Measurements from ENCODE around the gene HM13. TPM values are rescaled to one million over a fixed set of nuclear protein-coding genes. Genes with fewer than 3 reads are reported as not detected.

Gene HM13
- total and polyA plus RNA-seq, 2 donors (not counting 1 experiment from before 2014, with no cell fraction given): 73.2 to 85.1 TPM

DNA sequence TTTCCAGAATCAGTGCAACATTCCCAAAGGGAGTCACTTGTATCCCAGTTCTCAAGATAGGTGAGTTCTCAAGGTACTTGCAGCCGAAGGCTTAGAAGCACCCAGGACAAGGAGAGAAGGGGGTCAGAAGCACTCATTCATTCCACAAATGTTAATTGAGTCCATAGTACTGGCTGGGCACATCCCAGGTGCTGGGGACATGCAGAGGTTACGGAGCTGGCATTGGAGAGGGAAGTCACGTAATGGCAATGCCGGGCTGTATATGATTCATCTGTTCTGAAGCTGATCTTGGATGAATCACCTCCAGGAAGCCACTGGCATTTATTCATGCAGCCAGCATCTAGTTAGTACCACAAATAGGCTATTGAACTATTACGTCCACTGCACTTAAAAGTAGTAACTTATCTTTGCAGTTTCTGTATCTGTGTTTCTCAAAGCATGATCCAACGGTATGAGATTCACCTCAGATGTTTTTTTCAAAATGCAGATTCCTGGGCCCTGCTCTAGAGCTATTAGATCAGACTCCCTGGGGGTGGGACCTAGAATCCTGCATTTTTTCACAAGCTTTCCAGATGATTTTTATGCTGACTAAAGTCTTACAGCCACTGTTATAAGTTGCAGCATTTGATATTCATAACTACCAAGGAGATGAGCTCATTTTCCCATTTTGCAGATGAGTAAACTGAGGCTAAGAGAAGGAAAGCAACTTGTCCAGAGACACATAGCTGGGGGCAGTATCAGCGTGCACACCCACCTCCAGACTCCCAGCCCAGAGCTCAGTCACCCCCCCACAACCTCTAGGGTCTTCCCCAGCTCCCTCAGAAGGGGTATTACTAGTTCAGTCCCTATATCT lies 46.7 kb downstream of the HM13 start:
- H3K79me2 ChIP-seq (ENCODE audit: control insufficient read depth, insufficient read depth, low read length): no peaks in the 10 kb centered on the region
- intact Hi-C loops (cut with micrococcal nuclease): loop anchor here (1.0 kb wide), 1 partner anchor 51 kb away; no protein-coding TSS in a partner anchor
- WGBS (ENCODE audit: insufficient coverage): 95% methylated on average over 7 of the region's 7 CpGs
- no peak overlapping the region for H3K4me3 ChIP-seq (ENCODE audit: control extremely low read depth in 1 of 5, extremely low read depth in 1 of 5, insufficient read depth in 1 of 5, low read depth in 2 of 5, low read length in 4 of 5)
- no peaks in the 10 kb centered on the region for H3K27me3 Mint-ChIP-seq
- TF ChIP-seq EZH2 (IDR thresholded peaks at IDR 0.05; ENCODE audit: borderline replicate concordance, insufficient read depth, low read depth, low read length, poor library complexity, severe bottlenecking): no peak
- TF ChIP-seq, protein P1, sequence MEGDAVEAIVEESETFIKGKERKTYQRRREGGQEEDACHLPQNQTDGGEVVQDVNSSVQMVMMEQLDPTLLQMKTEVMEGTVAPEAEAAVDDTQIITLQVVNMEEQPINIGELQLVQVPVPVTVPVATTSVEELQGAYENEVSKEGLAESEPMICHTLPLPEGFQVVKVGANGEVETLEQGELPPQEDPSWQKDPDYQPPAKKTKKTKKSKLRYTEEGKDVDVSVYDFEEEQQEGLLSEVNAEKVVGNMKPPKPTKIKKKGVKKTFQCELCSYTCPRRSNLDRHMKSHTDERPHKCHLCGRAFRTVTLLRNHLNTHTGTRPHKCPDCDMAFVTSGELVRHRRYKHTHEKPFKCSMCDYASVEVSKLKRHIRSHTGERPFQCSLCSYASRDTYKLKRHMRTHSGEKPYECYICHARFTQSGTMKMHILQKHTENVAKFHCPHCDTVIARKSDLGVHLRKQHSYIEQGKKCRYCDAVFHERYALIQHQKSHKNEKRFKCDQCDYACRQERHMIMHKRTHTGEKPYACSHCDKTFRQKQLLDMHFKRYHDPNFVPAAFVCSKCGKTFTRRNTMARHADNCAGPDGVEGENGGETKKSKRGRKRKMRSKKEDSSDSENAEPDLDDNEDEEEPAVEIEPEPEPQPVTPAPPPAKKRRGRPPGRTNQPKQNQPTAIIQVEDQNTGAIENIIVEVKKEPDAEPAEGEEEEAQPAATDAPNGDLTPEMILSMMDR (IDR thresholded peaks at IDR 0.05): no peak
- ATAC-seq (ENCODE audit: low read depth) (no peak), DNase-seq (no peak)
- no peaks in the 10 kb centered on the region for H3K9me3 ChIP-seq (ENCODE audit: control extremely low read depth in 1 of 3, control insufficient read depth in 2 of 3, insufficient read depth in 1 of 3, low read length in 2 of 3)
- H4K20me1 ChIP-seq (ENCODE audit: control insufficient read depth, insufficient read depth, low read length, poor library complexity, severe bottlenecking): no peaks in the 10 kb centered on the region
- no peak overlapping the region for H3K27ac Mint-ChIP-seq
- ChIA-PET POLR2A (no interaction called here), CTCF (interaction anchor here (0.6 to 15.1 kb wide), 22 partner anchors 9 to 1334 kb away, joined by 3 to 587 read pairs (median 4); partner anchors contain the start of gene ID1)
- no peak overlapping the region for H3K27ac ChIP-seq (ENCODE audit: low read length in 2 of 2)
- H3K4me1 ChIP-seq (ENCODE audit: control insufficient read depth in 2 of 2, insufficient read depth in 2 of 2, low read length in 2 of 2): no peaks in the 10 kb centered on the region
- H3K4me3 Mint-ChIP-seq: no peak overlapping the region
- H3K9ac ChIP-seq (ENCODE audit: low read length): no peak overlapping the region
- no peaks in the 10 kb centered on the region for H3K9me3 Mint-ChIP-seq (ENCODE audit: insufficient read depth)
- H3K36me3 ChIP-seq (replicated peaks in 1 of 2; ENCODE audit: control extremely low read depth in 1 of 2, control insufficient read depth in 1 of 2, extremely low read depth in 1 of 2, insufficient read depth in 2 of 2, low read length in 1 of 2): peaks cover 10 to 42% of the 10 kb centered on the region in 2 experiments
- H3K27me3 ChIP-seq (replicated peaks in 1 of 4; ENCODE audit: control extremely low read depth in 1 of 4, control insufficient read depth in 3 of 4, insufficient read depth in 4 of 4, low read length in 3 of 4): no peaks in the 10 kb centered on the region
- H3K4me2 ChIP-seq (replicated peaks; ENCODE audit: low read depth, low read length, poor library complexity, severe bottlenecking): no peak overlapping the region
- H3K4me1 Mint-ChIP-seq: no peaks in the 10 kb centered on the region
- no peak overlapping the region for H2AFZ ChIP-seq (ENCODE audit: insufficient read depth, low read depth, low read length, poor library complexity, severe bottlenecking)

DNA sequence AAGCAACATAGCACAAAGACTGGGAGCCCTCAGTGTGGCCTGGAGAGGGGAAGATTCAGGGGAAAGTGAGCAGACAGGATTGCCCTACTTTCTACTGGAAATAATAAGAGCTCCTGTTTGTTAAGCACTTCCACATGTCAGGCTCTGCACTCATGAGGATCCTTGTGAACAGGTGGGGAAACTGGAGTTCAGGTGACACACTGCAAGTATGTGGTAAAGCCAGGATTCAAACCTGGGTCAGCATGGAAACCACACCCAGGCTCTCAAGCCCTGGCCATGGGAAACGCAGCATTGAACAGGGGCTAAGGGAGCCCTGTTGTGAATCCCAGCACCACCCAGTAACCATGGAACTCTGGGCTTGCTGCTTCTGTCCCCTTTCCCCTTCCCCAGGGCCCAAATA lies 48.0 kb downstream of the HM13 start:
- TF ChIP-seq, protein P1 (IDR thresholded peaks at IDR 0.05): no peak
- no peak for TF ChIP-seq EZH2 (IDR thresholded peaks at IDR 0.05; ENCODE audit: borderline replicate concordance, insufficient read depth, low read depth, low read length, poor library complexity, severe bottlenecking)
- H3K9me3 Mint-ChIP-seq (ENCODE audit: insufficient read depth): no peaks in the 10 kb centered on the region
- no peak overlapping the region for H3K27ac ChIP-seq (ENCODE audit: low read length in 2 of 2)
- H3K9ac ChIP-seq (ENCODE audit: low read length): no peak overlapping the region
- no peaks in the 10 kb centered on the region for H3K27me3 ChIP-seq (replicated peaks in 1 of 4; ENCODE audit: control extremely low read depth in 1 of 4, control insufficient read depth in 3 of 4, insufficient read depth in 4 of 4, low read length in 3 of 4)
- no peaks in the 10 kb centered on the region for H3K9me3 ChIP-seq (ENCODE audit: control extremely low read depth in 1 of 3, control insufficient read depth in 2 of 3, insufficient read depth in 1 of 3, low read length in 2 of 3)
- 100% methylated on average over 1 of the region's 1 CpG for WGBS (ENCODE audit: insufficient coverage)
- H4K20me1 ChIP-seq (ENCODE audit: control insufficient read depth, insufficient read depth, low read length, poor library complexity, severe bottlenecking): no peaks in the 10 kb centered on the region
- no peaks in the 10 kb centered on the region for H3K27me3 Mint-ChIP-seq
- H3K4me1 ChIP-seq (ENCODE audit: control insufficient read depth in 2 of 2, insufficient read depth in 2 of 2, low read length in 2 of 2): peaks cover 0 to 10% of the 10 kb centered on the region in 2 donors
- ATAC-seq (ENCODE audit: low read depth) (no peak), DNase-seq (no peak)
- intact Hi-C loops (cut with micrococcal nuclease): loop anchor here (2.0 kb wide), 1 partner anchor 161 kb away; the partner anchor contains the start of gene BCL2L1
- H3K4me2 ChIP-seq (replicated peaks; ENCODE audit: low read depth, low read length, poor library complexity, severe bottlenecking): no peak overlapping the region
- no peak overlapping the region for H2AFZ ChIP-seq (ENCODE audit: insufficient read depth, low read depth, low read length, poor library complexity, severe bottlenecking)
- no peaks in the 10 kb centered on the region for H3K79me2 ChIP-seq (ENCODE audit: control insufficient read depth, insufficient read depth, low read length)
- no peak overlapping the region for H3K4me3 ChIP-seq (ENCODE audit: control extremely low read depth in 1 of 5, extremely low read depth in 1 of 5, insufficient read depth in 1 of 5, low read depth in 2 of 5, low read length in 4 of 5)
- H3K36me3 ChIP-seq (replicated peaks in 1 of 2; ENCODE audit: control extremely low read depth in 1 of 2, control insufficient read depth in 1 of 2, extremely low read depth in 1 of 2, insufficient read depth in 2 of 2, low read length in 1 of 2): peaks cover 9 to 42% of the 10 kb centered on the region in 2 experiments
- no peak overlapping the region for H3K27ac Mint-ChIP-seq
- CTCF ChIA-PET: interaction anchor here (0.7 to 15.1 kb wide), 13 partner anchors 10 to 161 kb away, joined by 3 to 587 read pairs (median 7); partner anchors contain the start of genes BCL2L1 and ID1
- H3K4me3 Mint-ChIP-seq: no peak overlapping the region
- POLR2A ChIA-PET: interaction anchor here (0.9 to 1.1 kb wide), 2 partner anchors 50 to 161 kb away, joined by 3 read pairs; no protein-coding TSS in a partner anchor
- peaks cover 9% of the 10 kb centered on the region for H3K4me1 Mint-ChIP-seq
